SU-DHL-6 (cell line): ENCODE results near the gene IDI2.
A peak's percentile ranks its signal among the peaks of the same experiment; 100 is the strongest.

ENCODE experiments used
- H2AFZ ChIP-seq: fragments of 200-600 bp; sonication (generic); 2 replicates; pipeline ENCODE4 v1.6.1; 2014; ENCODE audit warnings: low read depth, mild to moderate bottlenecking, moderate library complexity, mixed read lengths, antibody characterized with exemption, low read length; ENCODE audit not compliant: severe bottlenecking
- H3F3A ChIP-seq: fragments of 200-600 bp; shearing (Covaris generic); 2 replicates; pipeline ENCODE4 v1.6.0; 2016; ENCODE audit warnings: antibody characterized with exemption, mild to moderate bottlenecking; ENCODE audit not compliant: insufficient read depth
- H3K27ac ChIP-seq: fragments of 200-600 bp; sonication (generic); 2 replicates; pipeline ENCODE4 v1.5.1; 2016; ENCODE audit warnings: low read depth, mild to moderate bottlenecking, low read length, moderate library complexity, mixed read lengths
- H3K27me3 ChIP-seq: fragments of 200-600 bp; sonication (generic), shearing (Covaris generic); 2 replicates; pipeline ENCODE4 v1.6.0; 2014; ENCODE audit warnings: mild to moderate bottlenecking, low read length
- H3K36me3 ChIP-seq: fragments of 200-600 bp; sonication (generic); 2 replicates; pipeline ENCODE4 v1.6.1; 2014; ENCODE audit warnings: mild to moderate bottlenecking, low read length, mixed read lengths
- H3K4me2 ChIP-seq: fragments of 300-600, 200-600 bp; shearing (Covaris generic), sonication (generic); 2 replicates; pipeline ENCODE4 v1.6.0; 2014; ENCODE audit warnings: low read length, low read depth, mild to moderate bottlenecking; ENCODE audit not compliant: poor library complexity, severe bottlenecking
- H3K4me3 ChIP-seq: fragments of 200-600 bp; sonication (generic); 2 replicates; pipeline ENCODE4 v1.5.1; 2014; ENCODE audit warnings: antibody characterized with exemption, low read length, mild to moderate bottlenecking, mixed read lengths; ENCODE audit not compliant: insufficient read depth, poor library complexity, severe bottlenecking
- H3K79me2 ChIP-seq: fragments of 200-600 bp; sonication (generic); 2 replicates; pipeline ENCODE4 v1.6.1; 2014; ENCODE audit warnings: mild to moderate bottlenecking, low read length, moderate library complexity; ENCODE audit not compliant: insufficient read depth
- H3K9ac ChIP-seq: fragments of 200-600 bp; sonication (generic); 2 replicates; pipeline ENCODE4 v1.7.0; 2014; ENCODE audit warnings: mild to moderate bottlenecking, low read length
- H3K9me2 ChIP-seq: fragments of 200-600 bp; sonication (generic); replicated peaks from 2 replicates; pipeline ENCODE4 v1.6.1; 2014; ENCODE audit warnings: low read length; ENCODE audit not compliant: insufficient read depth
- H3K9me3 ChIP-seq: fragments of 200-600 bp; sonication (generic); 2 replicates; pipeline ENCODE4 v1.6.1; 2014; ENCODE audit warnings: low read length, mixed read lengths; ENCODE audit not compliant: insufficient read depth
- H4K20me1 ChIP-seq: fragments of 200-600 bp; sonication (generic); 2 replicates; pipeline ENCODE4 v1.6.1; 2014; ENCODE audit warnings: low read depth, mild to moderate bottlenecking, antibody characterized with exemption, low read length, moderate library complexity, mixed read lengths
- EZH2phosphoT487 ChIP-seq: fragments of 200-600 bp; sonication (generic), shearing (Covaris generic); conservative IDR thresholded peaks from 2 replicates; pipeline ENCODE4 v1.6.1; 2018; ENCODE audit warnings: mild to moderate bottlenecking, antibody characterized with exemption, low read length, moderate library complexity, mixed read lengths
- TF ChIP-seq, protein P1 (sequence below): fragments of 200-600 bp; sonication (generic); IDR thresholded peaks from one replicate; pipeline ENCODE4 v1.5.1; 2017; ENCODE audit warnings: antibody characterized with exemption, mild to moderate bottlenecking, low read length, moderate library complexity; ENCODE audit not compliant: insufficient read depth, poor library complexity, severe bottlenecking

IDI2 gene

DNA sequence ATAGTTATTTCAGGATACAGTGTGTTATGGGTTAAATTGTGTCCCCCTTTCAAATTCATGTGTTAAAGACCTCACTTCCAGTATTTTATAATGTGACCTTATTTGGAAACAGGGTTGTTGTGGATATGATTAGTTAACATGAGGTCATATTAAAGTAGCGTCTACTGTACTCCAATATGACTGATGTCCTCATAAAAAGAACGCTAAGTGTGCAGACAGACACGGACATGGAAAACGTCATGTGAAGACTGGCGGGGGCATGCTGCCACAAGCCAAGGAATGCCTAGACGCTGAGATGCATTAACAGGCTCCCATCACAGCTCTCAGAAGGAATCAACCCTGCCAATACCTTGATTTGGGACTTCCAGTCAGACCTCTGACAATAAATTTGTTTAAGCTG lies 29.0 kb upstream of the IDI2 start:
- Histone ChIP-seq H3K79me2 (peaks cover 93% of the 10 kb centered on the region), H4K20me1 (peaks cover 16% of the 10 kb centered on the region), H3K27me3 (no peaks in the 10 kb centered on the region), H3K9me3 (no peaks in the 10 kb centered on the region), H3K9me2 (no peaks in the 10 kb centered on the region), H3K27ac (peak overlapping the region; percentile 84; the same call in 1 of the 2 replicates), H3K36me3 (peaks cover 26% of the 10 kb centered on the region; the same call in 1 of the 2 replicates), H3K4me3 (peak overlapping the region; percentile 82), H3F3A (peaks cover 23% of the 10 kb centered on the region), H3K9ac (peak overlapping the region; percentile 86), H2AFZ (no peak overlapping the region), H3K4me2 (peak overlapping the region; percentile 98)
- TF ChIP-seq, protein P1, sequence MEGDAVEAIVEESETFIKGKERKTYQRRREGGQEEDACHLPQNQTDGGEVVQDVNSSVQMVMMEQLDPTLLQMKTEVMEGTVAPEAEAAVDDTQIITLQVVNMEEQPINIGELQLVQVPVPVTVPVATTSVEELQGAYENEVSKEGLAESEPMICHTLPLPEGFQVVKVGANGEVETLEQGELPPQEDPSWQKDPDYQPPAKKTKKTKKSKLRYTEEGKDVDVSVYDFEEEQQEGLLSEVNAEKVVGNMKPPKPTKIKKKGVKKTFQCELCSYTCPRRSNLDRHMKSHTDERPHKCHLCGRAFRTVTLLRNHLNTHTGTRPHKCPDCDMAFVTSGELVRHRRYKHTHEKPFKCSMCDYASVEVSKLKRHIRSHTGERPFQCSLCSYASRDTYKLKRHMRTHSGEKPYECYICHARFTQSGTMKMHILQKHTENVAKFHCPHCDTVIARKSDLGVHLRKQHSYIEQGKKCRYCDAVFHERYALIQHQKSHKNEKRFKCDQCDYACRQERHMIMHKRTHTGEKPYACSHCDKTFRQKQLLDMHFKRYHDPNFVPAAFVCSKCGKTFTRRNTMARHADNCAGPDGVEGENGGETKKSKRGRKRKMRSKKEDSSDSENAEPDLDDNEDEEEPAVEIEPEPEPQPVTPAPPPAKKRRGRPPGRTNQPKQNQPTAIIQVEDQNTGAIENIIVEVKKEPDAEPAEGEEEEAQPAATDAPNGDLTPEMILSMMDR = no peak
- TF ChIP-seq EZH2phosphoT487 = no peak

- Histone ChIP-seq H3K4me3 (peak overlapping the region; percentile 81), H3K79me2 (peaks cover 81% of the 10 kb centered on the region), H3K9me2 (no peaks in the 10 kb centered on the region), H3K36me3 (peaks cover 29% of the 10 kb centered on the region), H4K20me1 (peaks cover 21% of the 10 kb centered on the region), H3K9ac (peak overlapping the region; percentile 93), H3K27me3 (no peaks in the 10 kb centered on the region), H3K27ac (peak overlapping the region; percentile 93), H3F3A (peaks cover 42% of the 10 kb centered on the region), H3K9me3 (no peaks in the 10 kb centered on the region), H2AFZ (no peak overlapping the region), H3K4me2 (peak overlapping the region; percentile 97)
- no peak for TF ChIP-seq EZH2phosphoT487
- TF ChIP-seq, protein P1 = no peak
Measured at GRCh38 chr10:1050554-1050953, 24.9 kb upstream of the IDI2 start.

DNA sequence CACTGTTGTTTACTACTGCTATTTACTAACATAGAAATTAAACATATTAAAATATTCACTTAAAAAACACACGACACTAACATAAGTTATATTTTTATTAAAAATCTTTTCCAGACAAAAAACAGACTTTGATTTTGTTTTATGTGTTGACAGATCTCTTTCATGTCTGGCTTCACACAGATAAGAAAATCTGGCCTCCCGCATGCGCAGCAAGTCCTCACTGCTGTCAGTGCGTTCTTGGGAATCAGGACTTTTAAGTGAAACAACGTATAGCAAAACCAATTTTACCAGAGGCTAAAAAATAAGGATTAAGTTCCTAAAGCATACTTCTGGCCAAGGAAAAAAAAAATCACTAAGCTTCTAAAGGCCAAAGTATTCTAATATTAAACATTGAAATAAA lies 24.5 kb upstream of the IDI2 start:
- Histone ChIP-seq H3K9me3 (no peaks in the 10 kb centered on the region), H3K27me3 (no peaks in the 10 kb centered on the region), H3K4me2 (peak overlapping the region; percentile 97), H3K27ac (peak overlapping the region; percentile 93), H2AFZ (peak overlapping the region; percentile 42), H3K36me3 (peaks cover 31% of the 10 kb centered on the region), H3K79me2 (peaks cover 81% of the 10 kb centered on the region), H3K9me2 (no peaks in the 10 kb centered on the region), H4K20me1 (peaks cover 17% of the 10 kb centered on the region), H3F3A (peaks cover 42% of the 10 kb centered on the region), H3K4me3 (peak overlapping the region; percentile 81), H3K9ac (peak overlapping the region; percentile 93)
- TF ChIP-seq, protein P1 = no peak
- TF ChIP-seq EZH2phosphoT487 = no peak
